ENCODE measurements around the gene IGFL4. TPM values are rescaled to one million over a fixed set of nuclear protein-coding genes. Genes with fewer than 3 reads are reported as not detected.
A peak's percentile ranks its signal among the peaks of the same experiment; 100 is the strongest.

The IGFL4 gene
- total and polyA plus RNA-seq, 9 of the 15 experiments (the other 6 are each of a cell fraction or from before 2014, with no cell fraction given) = not detected

DNA sequence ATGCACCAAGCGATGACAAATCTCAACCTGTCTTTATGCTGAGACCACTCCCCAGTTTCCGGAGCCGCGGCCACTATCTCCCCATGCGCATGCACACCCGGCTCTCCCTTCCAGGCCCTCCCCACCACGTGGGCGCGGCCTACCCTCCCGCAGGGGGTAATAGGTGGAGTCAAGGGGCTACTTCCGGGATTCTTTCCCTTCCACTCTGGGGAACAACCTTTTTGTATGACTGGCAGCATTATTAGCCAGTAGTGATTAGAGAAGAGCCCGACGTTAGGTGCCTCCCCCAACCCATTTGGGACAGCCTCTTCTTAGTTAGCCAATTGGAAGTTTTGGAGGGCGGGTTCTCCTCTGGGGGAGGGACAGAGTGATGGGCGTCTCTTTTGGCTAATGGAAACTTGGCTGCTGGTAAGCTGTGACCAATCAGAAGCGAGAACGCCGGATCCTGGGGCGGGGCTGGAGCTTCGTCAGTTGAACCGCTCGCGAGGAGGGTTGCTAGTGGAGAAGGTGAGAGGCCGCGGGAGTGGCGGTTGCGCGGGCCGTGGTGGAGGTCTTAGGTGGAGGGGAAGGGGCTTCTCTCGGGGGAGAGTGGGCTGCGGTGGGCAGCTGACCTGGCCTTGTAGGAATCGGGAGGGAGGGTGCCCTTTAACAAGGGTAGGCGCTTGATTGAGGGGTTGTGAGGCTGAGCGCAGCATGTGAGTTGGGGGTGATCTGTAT, 45.6 kb downstream of the IGFL4 start, which contains the start of gene CCDC61 (continued):
- TF ChIP-seq, protein P1, sequence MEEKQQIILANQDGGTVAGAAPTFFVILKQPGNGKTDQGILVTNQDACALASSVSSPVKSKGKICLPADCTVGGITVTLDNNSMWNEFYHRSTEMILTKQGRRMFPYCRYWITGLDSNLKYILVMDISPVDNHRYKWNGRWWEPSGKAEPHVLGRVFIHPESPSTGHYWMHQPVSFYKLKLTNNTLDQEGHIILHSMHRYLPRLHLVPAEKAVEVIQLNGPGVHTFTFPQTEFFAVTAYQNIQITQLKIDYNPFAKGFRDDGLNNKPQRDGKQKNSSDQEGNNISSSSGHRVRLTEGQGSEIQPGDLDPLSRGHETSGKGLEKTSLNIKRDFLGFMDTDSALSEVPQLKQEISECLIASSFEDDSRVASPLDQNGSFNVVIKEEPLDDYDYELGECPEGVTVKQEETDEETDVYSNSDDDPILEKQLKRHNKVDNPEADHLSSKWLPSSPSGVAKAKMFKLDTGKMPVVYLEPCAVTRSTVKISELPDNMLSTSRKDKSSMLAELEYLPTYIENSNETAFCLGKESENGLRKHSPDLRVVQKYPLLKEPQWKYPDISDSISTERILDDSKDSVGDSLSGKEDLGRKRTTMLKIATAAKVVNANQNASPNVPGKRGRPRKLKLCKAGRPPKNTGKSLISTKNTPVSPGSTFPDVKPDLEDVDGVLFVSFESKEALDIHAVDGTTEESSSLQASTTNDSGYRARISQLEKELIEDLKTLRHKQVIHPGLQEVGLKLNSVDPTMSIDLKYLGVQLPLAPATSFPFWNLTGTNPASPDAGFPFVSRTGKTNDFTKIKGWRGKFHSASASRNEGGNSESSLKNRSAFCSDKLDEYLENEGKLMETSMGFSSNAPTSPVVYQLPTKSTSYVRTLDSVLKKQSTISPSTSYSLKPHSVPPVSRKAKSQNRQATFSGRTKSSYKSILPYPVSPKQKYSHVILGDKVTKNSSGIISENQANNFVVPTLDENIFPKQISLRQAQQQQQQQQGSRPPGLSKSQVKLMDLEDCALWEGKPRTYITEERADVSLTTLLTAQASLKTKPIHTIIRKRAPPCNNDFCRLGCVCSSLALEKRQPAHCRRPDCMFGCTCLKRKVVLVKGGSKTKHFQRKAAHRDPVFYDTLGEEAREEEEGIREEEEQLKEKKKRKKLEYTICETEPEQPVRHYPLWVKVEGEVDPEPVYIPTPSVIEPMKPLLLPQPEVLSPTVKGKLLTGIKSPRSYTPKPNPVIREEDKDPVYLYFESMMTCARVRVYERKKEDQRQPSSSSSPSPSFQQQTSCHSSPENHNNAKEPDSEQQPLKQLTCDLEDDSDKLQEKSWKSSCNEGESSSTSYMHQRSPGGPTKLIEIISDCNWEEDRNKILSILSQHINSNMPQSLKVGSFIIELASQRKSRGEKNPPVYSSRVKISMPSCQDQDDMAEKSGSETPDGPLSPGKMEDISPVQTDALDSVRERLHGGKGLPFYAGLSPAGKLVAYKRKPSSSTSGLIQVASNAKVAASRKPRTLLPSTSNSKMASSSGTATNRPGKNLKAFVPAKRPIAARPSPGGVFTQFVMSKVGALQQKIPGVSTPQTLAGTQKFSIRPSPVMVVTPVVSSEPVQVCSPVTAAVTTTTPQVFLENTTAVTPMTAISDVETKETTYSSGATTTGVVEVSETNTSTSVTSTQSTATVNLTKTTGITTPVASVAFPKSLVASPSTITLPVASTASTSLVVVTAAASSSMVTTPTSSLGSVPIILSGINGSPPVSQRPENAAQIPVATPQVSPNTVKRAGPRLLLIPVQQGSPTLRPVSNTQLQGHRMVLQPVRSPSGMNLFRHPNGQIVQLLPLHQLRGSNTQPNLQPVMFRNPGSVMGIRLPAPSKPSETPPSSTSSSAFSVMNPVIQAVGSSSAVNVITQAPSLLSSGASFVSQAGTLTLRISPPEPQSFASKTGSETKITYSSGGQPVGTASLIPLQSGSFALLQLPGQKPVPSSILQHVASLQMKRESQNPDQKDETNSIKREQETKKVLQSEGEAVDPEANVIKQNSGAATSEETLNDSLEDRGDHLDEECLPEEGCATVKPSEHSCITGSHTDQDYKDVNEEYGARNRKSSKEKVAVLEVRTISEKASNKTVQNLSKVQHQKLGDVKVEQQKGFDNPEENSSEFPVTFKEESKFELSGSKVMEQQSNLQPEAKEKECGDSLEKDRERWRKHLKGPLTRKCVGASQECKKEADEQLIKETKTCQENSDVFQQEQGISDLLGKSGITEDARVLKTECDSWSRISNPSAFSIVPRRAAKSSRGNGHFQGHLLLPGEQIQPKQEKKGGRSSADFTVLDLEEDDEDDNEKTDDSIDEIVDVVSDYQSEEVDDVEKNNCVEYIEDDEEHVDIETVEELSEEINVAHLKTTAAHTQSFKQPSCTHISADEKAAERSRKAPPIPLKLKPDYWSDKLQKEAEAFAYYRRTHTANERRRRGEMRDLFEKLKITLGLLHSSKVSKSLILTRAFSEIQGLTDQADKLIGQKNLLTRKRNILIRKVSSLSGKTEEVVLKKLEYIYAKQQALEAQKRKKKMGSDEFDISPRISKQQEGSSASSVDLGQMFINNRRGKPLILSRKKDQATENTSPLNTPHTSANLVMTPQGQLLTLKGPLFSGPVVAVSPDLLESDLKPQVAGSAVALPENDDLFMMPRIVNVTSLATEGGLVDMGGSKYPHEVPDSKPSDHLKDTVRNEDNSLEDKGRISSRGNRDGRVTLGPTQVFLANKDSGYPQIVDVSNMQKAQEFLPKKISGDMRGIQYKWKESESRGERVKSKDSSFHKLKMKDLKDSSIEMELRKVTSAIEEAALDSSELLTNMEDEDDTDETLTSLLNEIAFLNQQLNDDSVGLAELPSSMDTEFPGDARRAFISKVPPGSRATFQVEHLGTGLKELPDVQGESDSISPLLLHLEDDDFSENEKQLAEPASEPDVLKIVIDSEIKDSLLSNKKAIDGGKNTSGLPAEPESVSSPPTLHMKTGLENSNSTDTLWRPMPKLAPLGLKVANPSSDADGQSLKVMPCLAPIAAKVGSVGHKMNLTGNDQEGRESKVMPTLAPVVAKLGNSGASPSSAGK (IDR thresholded peaks at IDR 0.05) = no peak
- no peak for TF ChIP-seq ESRRB (CRISPR knock-in tag; IDR thresholded peaks at IDR 0.05; ENCODE audit: borderline replicate concordance)
- TF ChIP-seq MEIS2 (IDR thresholded peaks at IDR 0.05; ENCODE audit: partially characterized antibody) = peak; percentile 79
- no peak for TF ChIP-seq COPS2 (conservative IDR thresholded peaks at IDR 0.05)
- TF ChIP-seq KAT8 (IDR thresholded peaks at IDR 0.05; ENCODE audit: low read depth) = no peak
- TF ChIP-seq, protein P2, sequence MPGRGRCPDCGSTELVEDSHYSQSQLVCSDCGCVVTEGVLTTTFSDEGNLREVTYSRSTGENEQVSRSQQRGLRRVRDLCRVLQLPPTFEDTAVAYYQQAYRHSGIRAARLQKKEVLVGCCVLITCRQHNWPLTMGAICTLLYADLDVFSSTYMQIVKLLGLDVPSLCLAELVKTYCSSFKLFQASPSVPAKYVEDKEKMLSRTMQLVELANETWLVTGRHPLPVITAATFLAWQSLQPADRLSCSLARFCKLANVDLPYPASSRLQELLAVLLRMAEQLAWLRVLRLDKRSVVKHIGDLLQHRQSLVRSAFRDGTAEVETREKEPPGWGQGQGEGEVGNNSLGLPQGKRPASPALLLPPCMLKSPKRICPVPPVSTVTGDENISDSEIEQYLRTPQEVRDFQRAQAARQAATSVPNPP (IDR thresholded peaks at IDR 0.05; ENCODE audit: borderline replicate concordance, insufficient read depth, insufficient read length) = no peak
- no peak for TF ChIP-seq ZNF224 (CRISPR knock-in tag; IDR thresholded peaks at IDR 0.05)
- no peak for TF ChIP-seq ARNT (IDR thresholded peaks at IDR 0.05)
- TF ChIP-seq, protein P3, sequence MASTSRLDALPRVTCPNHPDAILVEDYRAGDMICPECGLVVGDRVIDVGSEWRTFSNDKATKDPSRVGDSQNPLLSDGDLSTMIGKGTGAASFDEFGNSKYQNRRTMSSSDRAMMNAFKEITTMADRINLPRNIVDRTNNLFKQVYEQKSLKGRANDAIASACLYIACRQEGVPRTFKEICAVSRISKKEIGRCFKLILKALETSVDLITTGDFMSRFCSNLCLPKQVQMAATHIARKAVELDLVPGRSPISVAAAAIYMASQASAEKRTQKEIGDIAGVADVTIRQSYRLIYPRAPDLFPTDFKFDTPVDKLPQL (IDR thresholded peaks at IDR 0.05; ENCODE audit: extremely low read depth, insufficient read length) = no peak
- TF ChIP-seq POLR2B (IDR thresholded peaks at IDR 0.05; ENCODE audit: low read depth, partially characterized antibody) = peak; percentile 97
- TF ChIP-seq, protein P4, sequence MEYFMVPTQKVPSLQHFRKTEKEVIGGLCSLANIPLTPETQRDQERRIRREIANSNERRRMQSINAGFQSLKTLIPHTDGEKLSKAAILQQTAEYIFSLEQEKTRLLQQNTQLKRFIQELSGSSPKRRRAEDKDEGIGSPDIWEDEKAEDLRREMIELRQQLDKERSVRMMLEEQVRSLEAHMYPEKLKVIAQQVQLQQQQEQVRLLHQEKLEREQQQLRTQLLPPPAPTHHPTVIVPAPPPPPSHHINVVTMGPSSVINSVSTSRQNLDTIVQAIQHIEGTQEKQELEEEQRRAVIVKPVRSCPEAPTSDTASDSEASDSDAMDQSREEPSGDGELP (CRISPR knock-in tag; IDR thresholded peaks at IDR 0.05; ENCODE audit: borderline replicate concordance) = peak; percentile 51; the same call in 1 of the 2 replicates
- TF ChIP-seq, protein P5, sequence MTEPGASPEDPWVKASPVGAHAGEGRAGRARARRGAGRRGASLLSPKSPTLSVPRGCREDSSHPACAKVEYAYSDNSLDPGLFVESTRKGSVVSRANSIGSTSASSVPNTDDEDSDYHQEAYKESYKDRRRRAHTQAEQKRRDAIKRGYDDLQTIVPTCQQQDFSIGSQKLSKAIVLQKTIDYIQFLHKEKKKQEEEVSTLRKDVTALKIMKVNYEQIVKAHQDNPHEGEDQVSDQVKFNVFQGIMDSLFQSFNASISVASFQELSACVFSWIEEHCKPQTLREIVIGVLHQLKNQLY (CRISPR knock-in tag; conservative IDR thresholded peaks at IDR 0.05) = no peak
